Panc1 (cell line): ENCODE measurements around the gene PUSL1.

Experiments used
- POLR2AphosphoS5 ChIP-seq: IDR thresholded peaks from 2 replicates; pipeline ENCODE4 v1.6.1; 2012; ENCODE audit warnings: mild to moderate bottlenecking, low read depth, low read length, moderate library complexity
- TF ChIP-seq, protein P1 (sequence below): fragments of 450-650 bp; IDR thresholded peaks from 2 replicates; pipeline ENCODE4 v1.5.1; 2017; ENCODE audit warnings: mild to moderate bottlenecking

- TF ChIP-seq, protein P1, sequence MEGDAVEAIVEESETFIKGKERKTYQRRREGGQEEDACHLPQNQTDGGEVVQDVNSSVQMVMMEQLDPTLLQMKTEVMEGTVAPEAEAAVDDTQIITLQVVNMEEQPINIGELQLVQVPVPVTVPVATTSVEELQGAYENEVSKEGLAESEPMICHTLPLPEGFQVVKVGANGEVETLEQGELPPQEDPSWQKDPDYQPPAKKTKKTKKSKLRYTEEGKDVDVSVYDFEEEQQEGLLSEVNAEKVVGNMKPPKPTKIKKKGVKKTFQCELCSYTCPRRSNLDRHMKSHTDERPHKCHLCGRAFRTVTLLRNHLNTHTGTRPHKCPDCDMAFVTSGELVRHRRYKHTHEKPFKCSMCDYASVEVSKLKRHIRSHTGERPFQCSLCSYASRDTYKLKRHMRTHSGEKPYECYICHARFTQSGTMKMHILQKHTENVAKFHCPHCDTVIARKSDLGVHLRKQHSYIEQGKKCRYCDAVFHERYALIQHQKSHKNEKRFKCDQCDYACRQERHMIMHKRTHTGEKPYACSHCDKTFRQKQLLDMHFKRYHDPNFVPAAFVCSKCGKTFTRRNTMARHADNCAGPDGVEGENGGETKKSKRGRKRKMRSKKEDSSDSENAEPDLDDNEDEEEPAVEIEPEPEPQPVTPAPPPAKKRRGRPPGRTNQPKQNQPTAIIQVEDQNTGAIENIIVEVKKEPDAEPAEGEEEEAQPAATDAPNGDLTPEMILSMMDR = no peak
- no peak for TF ChIP-seq POLR2AphosphoS5
These were observed 43.5 kb upstream of the PUSL1 start for GRCh38 chr1:1264868-1265272.
